ENCODE data around the gene LY6G5C.

Gene LY6G5C, protein sequence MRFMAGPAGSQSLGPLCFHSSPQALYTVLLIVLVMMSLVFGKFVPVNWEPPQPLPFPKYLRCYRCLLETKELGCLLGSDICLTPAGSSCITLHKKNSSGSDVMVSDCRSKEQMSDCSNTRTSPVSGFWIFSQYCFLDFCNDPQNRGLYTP

DNA sequence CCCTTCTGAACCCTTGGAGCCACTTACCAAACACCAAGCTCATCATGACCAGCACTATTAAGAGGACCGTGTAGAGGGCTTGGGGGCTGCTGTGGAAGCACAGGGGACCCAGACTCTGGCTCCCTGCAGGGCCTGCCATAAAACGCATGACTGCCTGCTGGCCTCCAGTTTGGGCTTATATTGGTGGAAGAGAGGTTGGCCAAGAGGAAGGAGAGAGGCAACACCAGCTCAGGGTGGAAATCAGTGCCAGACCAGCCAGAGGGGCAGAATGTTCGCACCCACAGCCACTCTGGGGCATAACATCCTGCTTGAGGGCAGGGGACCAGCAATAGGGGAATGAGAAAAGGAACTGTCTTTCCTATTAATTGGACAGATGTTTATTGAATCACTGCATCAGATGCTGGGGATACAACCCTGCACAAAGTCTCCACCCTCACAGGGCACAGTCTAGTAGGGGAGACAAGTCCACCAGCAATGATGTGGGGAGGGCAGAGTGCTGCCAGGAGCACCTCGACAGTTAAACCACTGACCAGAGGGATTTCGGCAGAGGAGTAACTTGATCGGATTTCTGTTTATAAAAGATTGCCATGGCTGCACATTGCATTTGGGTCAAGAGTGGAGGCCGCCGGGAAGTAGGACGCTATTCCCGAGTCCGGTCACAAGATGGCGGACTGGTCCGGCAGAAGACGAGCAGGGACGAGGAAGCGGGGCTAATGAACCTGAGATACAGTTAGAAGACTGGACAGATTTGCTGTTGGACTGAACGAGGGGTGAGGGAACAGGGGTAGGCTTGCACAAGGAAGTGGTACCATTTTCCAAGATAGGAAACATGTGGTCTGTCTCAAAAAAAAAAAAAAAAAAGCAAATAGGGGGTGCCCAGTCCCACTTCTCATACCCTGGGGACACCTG, at the start of gene LY6G5C:
LY6G5C (minus strand) TSS at position 842 of the 909 bp plus-strand sequence; CDS start at position 148, 694 bp downstream.
- H3K27ac ChIP-seq = peak within 1 kb of the TSS; percentile 31; the same call in 1 of the 2 replicates
- TF ChIP-seq ZFX (IDR thresholded peaks at IDR 0.05; ENCODE audit: borderline replicate concordance) (no peak), CTCF (IDR thresholded peaks at IDR 0.05) (peak; percentile 79)

GRCh38 chr6:31729979-31730630, 49.2 kb upstream of the LY6G5C start:
- TF ChIP-seq ZFX (IDR thresholded peaks at IDR 0.05; ENCODE audit: borderline replicate concordance) = no peak
- no peak; the same call in 1 of the 2 replicates for TF ChIP-seq CTCF (IDR thresholded peaks at IDR 0.05)
- H3K27ac ChIP-seq = peak overlapping the region; percentile 99

- TF ChIP-seq ZFX (IDR thresholded peaks at IDR 0.05; ENCODE audit: borderline replicate concordance) (no peak), CTCF (IDR thresholded peaks at IDR 0.05) (peak; percentile 44)
- peak overlapping the region; percentile 99 for H3K27ac ChIP-seq
These were observed 48.7 kb upstream of the LY6G5C start for GRCh38 chr6:31729515-31729978.

DNA sequence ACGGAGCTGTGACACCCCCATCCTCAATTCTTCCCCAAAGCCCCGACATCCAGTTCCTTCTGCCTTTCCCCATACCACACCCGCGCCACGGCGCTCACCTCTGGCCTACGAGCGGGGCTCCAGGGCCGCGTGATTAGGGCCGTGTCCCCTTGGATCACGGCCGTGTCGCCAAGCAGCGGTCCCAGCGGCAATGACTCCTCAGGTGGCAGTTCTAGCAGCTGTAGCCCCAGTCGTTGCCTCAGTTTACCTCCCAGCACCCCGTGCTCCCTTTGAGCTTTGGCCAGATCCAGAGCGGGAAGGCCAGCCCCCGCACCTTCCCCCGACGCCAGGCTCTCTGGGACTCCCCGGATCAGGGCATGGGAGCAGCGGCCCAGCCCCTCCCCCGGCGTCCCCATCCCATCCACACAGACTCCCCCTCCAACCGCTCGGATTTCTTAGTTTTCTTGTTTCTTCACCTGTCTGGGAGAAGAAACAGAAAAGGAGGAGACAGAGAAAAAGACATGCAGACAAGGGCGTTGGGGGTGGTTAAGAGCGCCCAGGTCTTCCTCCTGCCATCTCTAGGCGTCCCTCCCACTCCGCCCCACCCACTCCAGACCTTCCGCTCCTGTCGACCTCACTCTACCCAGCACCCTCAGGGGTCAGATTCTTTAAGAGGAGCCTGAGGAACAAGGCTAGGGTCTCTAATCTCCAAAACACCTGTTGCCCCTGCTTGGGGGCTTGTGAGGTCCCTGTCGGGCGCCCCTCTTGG, 48.1 kb upstream of the LY6G5C start, which contains the start of gene DDAH2:
DDAH2 (minus strand) TSS at position 533 of the 748 bp plus-strand sequence; CDS start at position 395, 138 bp downstream.
- TF ChIP-seq ZFX (IDR thresholded peaks at IDR 0.05; ENCODE audit: borderline replicate concordance) = no peak
- no peak for TF ChIP-seq CTCF (IDR thresholded peaks at IDR 0.05)
- H3K27ac ChIP-seq = peak within 1 kb of the TSS; percentile 99

DNA sequence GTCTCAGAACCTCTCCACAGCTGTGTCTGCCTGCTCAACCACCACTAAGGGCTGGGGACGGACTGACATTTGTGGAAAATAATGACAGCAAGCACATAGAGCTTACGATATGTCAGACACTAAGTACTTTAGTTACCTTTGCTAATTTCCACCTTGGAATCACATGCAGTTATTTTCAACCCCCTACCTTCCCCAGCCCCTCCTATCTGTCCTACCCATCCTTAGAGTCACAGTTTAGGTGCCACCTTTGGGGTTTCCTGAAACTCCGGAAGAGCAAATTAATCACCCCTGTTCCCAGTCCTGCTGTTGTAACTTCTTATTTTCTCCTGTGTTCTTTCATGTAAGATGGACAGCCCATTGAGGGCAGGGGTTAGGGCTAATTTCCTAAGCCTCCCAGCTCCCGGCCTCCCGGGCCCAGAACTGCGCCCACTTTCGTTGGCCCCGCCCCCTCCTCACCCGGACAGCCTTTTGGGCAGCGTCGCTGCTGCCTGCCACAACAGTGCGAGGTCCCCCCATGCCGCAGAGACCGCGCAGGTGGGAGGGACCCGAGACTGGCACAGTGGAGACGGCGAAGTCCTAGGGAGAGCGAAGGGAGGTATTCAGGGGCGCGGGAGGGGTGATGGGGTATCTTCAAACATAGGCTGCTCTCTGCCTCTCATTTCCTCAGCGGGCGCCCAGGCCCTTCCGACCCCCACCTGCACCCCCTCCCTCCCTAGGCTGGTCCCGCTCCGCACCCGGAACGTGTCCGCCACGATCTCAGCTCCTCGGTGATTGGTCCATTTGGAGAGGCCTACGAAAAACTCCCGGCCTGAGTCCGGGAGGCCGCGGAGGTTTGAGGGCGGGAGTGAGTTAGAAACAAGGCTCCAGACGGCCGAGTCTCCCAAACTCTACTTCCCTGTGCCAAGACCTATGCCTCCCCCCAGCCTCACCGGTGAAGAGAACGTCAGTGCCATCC, 47.1 kb upstream of the LY6G5C start:
- no peak for TF ChIP-seq CTCF (IDR thresholded peaks at IDR 0.05)
- no peak for TF ChIP-seq ZFX (IDR thresholded peaks at IDR 0.05; ENCODE audit: borderline replicate concordance)
- peak overlapping the region; percentile 29; the same call in 1 of the 2 replicates for H3K27ac ChIP-seq
